A673 (cell line): Measurements from ENCODE around the gene LACRT. TPM values are rescaled to one million over a fixed set of nuclear protein-coding genes. Genes with fewer than 3 reads are reported as not detected.

ENCODE experiments used
- BruUV-seq: library from RNA; stranded (reverse); fragments of 400-500 nt; replicated peaks from 2 replicates; lab custom pipeline; 2021; lab: Mats Ljungman, UMichigan
- CTCF ChIA-PET: fragments of 300-600 bp; sonication (Branson Sonifier 250); formaldehyde crosslinking; loops from one replicate; lab custom pipeline; 2022; ENCODE audit warnings: antibody characterized with exemption; lab: Charles Lee
- POLR2A ChIA-PET: fragments of 300-600 bp; sonication (Branson Sonifier 250); formaldehyde crosslinking; loops from one replicate; lab custom pipeline; 2022; ENCODE audit warnings: antibody characterized with exemption; ENCODE audit not compliant: low non-redundant PET; lab: Charles Lee
- DNase-seq: peaks from one replicate; pipeline ENCODE4 v3.0.0-alpha.2; 2015; ENCODE audit warnings: low spot score
- H3K27ac ChIP-seq: fragments of 200-600 bp; sonication (generic); 2 replicates; pipeline ENCODE4 v1.5.1; 2016; ENCODE audit warnings: mixed run types, low read depth, mild to moderate bottlenecking, mixed read lengths, antibody characterized with exemption, low read length; ENCODE audit not compliant: poor library complexity, severe bottlenecking
- H3K27me3 ChIP-seq: fragments of 200-600 bp; sonication (generic); replicated peaks from 2 replicates; pipeline ENCODE4 v1.6.1; 2017; ENCODE audit warnings: mixed run types, low read depth, mild to moderate bottlenecking, mixed read lengths, antibody characterized with exemption, low read length; ENCODE audit not compliant: insufficient read depth, poor library complexity
- H3K36me3 ChIP-seq: fragments of 200-600 bp; sonication (generic); 2 replicates; pipeline ENCODE4 v1.6.1; 2016; ENCODE audit warnings: mixed run types, mild to moderate bottlenecking, mixed read lengths, antibody characterized with exemption, low read length; ENCODE audit not compliant: insufficient read depth, poor library complexity, severe bottlenecking
- H3K4me1 ChIP-seq: fragments of 200-600 bp; sonication (generic); 2 replicates; pipeline ENCODE4 v1.6.1; 2017; ENCODE audit warnings: mixed run types, mild to moderate bottlenecking, mixed read lengths, antibody characterized with exemption, low read length; ENCODE audit not compliant: insufficient read depth, poor library complexity, severe bottlenecking
- H3K4me3 ChIP-seq: fragments of 200-600 bp; sonication (generic); 2 replicates; pipeline ENCODE4 v1.5.1; 2016; ENCODE audit warnings: low read depth, mixed run types, mild to moderate bottlenecking, mixed read lengths, low read length; ENCODE audit not compliant: poor library complexity, severe bottlenecking
- H3K9me3 ChIP-seq: fragments of 200-600 bp; sonication (generic); 2 replicates; pipeline ENCODE4 v1.6.1; 2016; ENCODE audit warnings: mixed run types, low read depth, mild to moderate bottlenecking, mixed read lengths, antibody characterized with exemption, low read length; ENCODE audit not compliant: poor library complexity, severe bottlenecking
- EZH2 ChIP-seq: fragments of 200-600 bp; sonication (generic); IDR thresholded peaks from 2 replicates; pipeline ENCODE4 v1.6.1; 2017; ENCODE audit warnings: borderline replicate concordance, low read depth, mild to moderate bottlenecking, mixed read lengths, antibody characterized with exemption, low read length; ENCODE audit not compliant: poor library complexity, severe bottlenecking
- intact Hi-C: fragments of 100-400 bp; cut with micrococcal nuclease; formaldehyde crosslinking; loops from one replicate; pipeline ENCODE4 v1.10.0; 2022; ENCODE audit not compliant: unreplicated experiment
- total RNA-seq: library from RNA; stranded (reverse); gene quantifications from 2 replicates; pipeline ENCODE4 v1.2.3, GENCODE V29; 2021
- TF ChIP-seq, protein P1 (sequence below): fragments of 300-800, 200-600 bp; sonication (generic); conservative IDR thresholded peaks from 2 replicates; pipeline ENCODE4 v1.5.1; 2017; ENCODE audit warnings: low read depth, mild to moderate bottlenecking, antibody characterized with exemption, low read length, moderate library complexity, mixed read lengths

LACRT gene
- total RNA-seq, 1 experiment from 2014 or later: not detected

- TF ChIP-seq, protein P1, sequence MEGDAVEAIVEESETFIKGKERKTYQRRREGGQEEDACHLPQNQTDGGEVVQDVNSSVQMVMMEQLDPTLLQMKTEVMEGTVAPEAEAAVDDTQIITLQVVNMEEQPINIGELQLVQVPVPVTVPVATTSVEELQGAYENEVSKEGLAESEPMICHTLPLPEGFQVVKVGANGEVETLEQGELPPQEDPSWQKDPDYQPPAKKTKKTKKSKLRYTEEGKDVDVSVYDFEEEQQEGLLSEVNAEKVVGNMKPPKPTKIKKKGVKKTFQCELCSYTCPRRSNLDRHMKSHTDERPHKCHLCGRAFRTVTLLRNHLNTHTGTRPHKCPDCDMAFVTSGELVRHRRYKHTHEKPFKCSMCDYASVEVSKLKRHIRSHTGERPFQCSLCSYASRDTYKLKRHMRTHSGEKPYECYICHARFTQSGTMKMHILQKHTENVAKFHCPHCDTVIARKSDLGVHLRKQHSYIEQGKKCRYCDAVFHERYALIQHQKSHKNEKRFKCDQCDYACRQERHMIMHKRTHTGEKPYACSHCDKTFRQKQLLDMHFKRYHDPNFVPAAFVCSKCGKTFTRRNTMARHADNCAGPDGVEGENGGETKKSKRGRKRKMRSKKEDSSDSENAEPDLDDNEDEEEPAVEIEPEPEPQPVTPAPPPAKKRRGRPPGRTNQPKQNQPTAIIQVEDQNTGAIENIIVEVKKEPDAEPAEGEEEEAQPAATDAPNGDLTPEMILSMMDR: no peak
- no peak for TF ChIP-seq EZH2
- CTCF ChIA-PET: no interaction called here
- no peak overlapping the region for H3K4me3 ChIP-seq
- no peaks in the 10 kb centered on the region for H3K36me3 ChIP-seq
- H3K9me3 ChIP-seq: no peaks in the 10 kb centered on the region
- BruUV-seq: no TSS peak
- intact Hi-C loops: no loop called here
- DNase-seq: no peak
- no peaks in the 10 kb centered on the region for H3K27me3 ChIP-seq
- no peak overlapping the region for H3K27ac ChIP-seq
- POLR2A ChIA-PET: no interaction called here
- H3K4me1 ChIP-seq: peaks cover 16% of the 10 kb centered on the region
These were observed 26.4 kb upstream of the LACRT start for GRCh38 chr12:54661048-54661447.

- no peak overlapping the region for H3K27ac ChIP-seq
- H3K36me3 ChIP-seq: no peaks in the 10 kb centered on the region
- POLR2A ChIA-PET: no interaction called here
- no peaks in the 10 kb centered on the region for H3K27me3 ChIP-seq
- no TSS peak for BruUV-seq
- intact Hi-C loops: no loop called here
- CTCF ChIA-PET: no interaction called here
- no peak overlapping the region for H3K4me3 ChIP-seq
- H3K9me3 ChIP-seq: no peaks in the 10 kb centered on the region
- no peak for TF ChIP-seq EZH2
- TF ChIP-seq, protein P1: no peak
- DNase-seq: no peak
- peaks cover 19% of the 10 kb centered on the region for H3K4me1 ChIP-seq
These were observed 25.7 kb upstream of the LACRT start for GRCh38 chr12:54660320-54660962.

DNA sequence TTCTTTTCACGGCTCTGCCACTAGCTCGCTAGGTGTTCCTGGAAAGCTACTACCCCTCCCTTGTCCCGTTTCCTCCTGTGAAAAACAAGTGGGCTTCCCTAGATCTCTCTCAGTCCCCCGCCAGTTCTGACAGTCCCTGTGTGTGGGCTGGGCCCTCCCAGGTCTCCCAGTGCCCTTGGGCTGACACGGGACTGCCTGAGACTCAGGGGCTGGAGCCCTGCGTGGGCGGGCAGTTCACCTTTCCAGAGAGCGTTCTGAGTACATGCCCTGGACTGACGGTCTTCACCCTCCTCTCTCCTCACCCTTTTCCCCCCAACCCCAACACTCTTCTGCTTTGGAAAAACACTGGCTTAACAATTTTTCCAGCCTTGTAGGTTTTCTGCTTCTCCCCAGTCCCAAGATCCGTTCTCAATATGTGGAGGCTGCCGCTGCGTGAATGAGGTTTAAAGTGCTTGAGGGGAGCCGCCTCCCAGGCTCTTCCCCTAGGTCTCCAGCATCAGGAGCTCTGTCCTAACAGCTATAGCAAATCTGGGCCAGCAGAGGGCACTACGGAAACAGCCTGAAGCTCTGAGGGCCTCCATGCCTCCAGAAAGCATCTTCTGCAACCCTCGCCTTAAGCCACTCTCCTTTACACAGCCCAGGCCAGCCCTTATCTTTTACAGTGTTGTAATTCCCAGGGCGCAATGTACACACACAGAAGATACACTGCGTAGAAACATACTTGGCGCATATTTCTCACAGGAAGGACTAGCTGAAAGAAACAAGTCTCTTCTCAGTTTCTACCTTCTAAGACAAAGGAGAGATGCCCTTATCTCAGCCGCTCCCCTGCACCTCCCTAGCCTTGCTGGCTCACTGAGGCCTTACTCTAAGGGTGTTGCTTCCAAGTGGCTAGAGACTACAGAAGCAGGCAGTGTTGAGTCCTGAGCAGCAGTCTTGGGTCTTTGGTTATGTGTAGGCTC is 23.9 kb upstream of the LACRT start:
- POLR2A ChIA-PET: no interaction called here

More for the DNA sequence above, 23.9 kb upstream of the LACRT start:
- no peaks in the 10 kb centered on the region for H3K36me3 ChIP-seq
- H3K4me3 ChIP-seq: no peak overlapping the region
- no peaks in the 10 kb centered on the region for H3K27me3 ChIP-seq
- peaks cover 19% of the 10 kb centered on the region for H3K4me1 ChIP-seq
- BruUV-seq: no TSS peak
- DNase-seq: peak; percentile 78
- CTCF ChIA-PET: interaction anchor here (0.6 to 0.9 kb wide), 2 partner anchors 66 to 79 kb away, joined by 3 to 4 read pairs; no protein-coding TSS in a partner anchor
- intact Hi-C loops: loop anchor here (5.0 kb wide), 1 partner anchor 34 kb away; no protein-coding TSS in a partner anchor
- no peaks in the 10 kb centered on the region for H3K9me3 ChIP-seq
- no peak for TF ChIP-seq EZH2
- TF ChIP-seq, protein P1: peak; percentile 83
- peak overlapping the region; percentile 74 for H3K27ac ChIP-seq
